WTC11 (cell line): ENCODE measurements around the gene S100A2. TPM values are rescaled to one million over a fixed set of nuclear protein-coding genes. Genes with fewer than 3 reads are reported as not detected.

ENCODE experiments used
- ATAC-seq: fragments of 200-7000 bp; cut with Tn5 transposase; 2 replicates; pipeline ENCODE4 v1.10.0; 2021; ENCODE audit warnings: mild to moderate bottlenecking, moderate library complexity
- CTCF ChIA-PET: fragments of 300-600 bp; sonication (Branson Sonifier 250); formaldehyde crosslinking; loops from one replicate; lab custom pipeline; 2021; ENCODE audit warnings: antibody characterized with exemption; lab: Charles Lee
- POLR2A ChIA-PET: fragments of 350-600 bp; sonication (Branson Sonifier 250); formaldehyde crosslinking; loops from one replicate; lab custom pipeline; 2021; ENCODE audit warnings: antibody characterized with exemption; lab: Charles Lee
- DNase-seq: peaks from one replicate; pipeline ENCODE4 v3.0.0; 2021; ENCODE audit warnings: low spot score
- H3K27ac Mint-ChIP-seq: 2 replicates; pipeline ENCODE4 v1.8.0; 2021; ENCODE audit warnings: mixed read lengths
- H3K27me3 Mint-ChIP-seq: 2 replicates; pipeline ENCODE4 v1.8.0; 2021; ENCODE audit warnings: low read depth, mild to moderate bottlenecking, moderate library complexity, mixed read lengths
- H3K36me3 Mint-ChIP-seq: 2 replicates; pipeline ENCODE4 v1.8.0; 2021; ENCODE audit warnings: mixed read lengths
- H3K4me1 Mint-ChIP-seq: 2 replicates; pipeline ENCODE4 v1.8.0; 2022; ENCODE audit warnings: mixed read lengths
- H3K4me3 Mint-ChIP-seq: 2 replicates; pipeline ENCODE4 v1.8.0; 2021; ENCODE audit warnings: mild to moderate bottlenecking, moderate library complexity, mixed read lengths
- H3K9me3 Mint-ChIP-seq: 2 replicates; pipeline ENCODE4 v1.8.0; 2021; ENCODE audit warnings: mixed read lengths
- MXD4 ChIP-seq: fragments of 250-450 bp; sonication (Bioruptor Pico); IDR thresholded peaks from 2 replicates; pipeline ENCODE4 v1.8.0; 2021; ENCODE audit warnings: mild to moderate bottlenecking, moderate library complexity, borderline replicate concordance
- NR1H2 ChIP-seq: sonication (generic); formaldehyde crosslinking; IDR thresholded peaks from 2 replicates; pipeline ENCODE4 v1.9.0; 2021; ENCODE audit warnings: mild to moderate bottlenecking, moderate library complexity, missing genetic modification reagents
- PRRX2 ChIP-seq: fragments of 250-450 bp; sonication (Bioruptor Pico); IDR thresholded peaks from 2 replicates; pipeline ENCODE4 v1.8.0; 2021; ENCODE audit warnings: mild to moderate bottlenecking
- SP1 ChIP-seq: sonication (generic); formaldehyde crosslinking; conservative IDR thresholded peaks from 2 replicates; pipeline ENCODE4 v1.8.1; 2022; ENCODE audit warnings: missing genetic modification reagents
- ZNF671 ChIP-seq: fragments of 250-450 bp; sonication (Bioruptor Pico); IDR thresholded peaks from 2 replicates; pipeline ENCODE4 v1.8.0; 2021; ENCODE audit warnings: mild to moderate bottlenecking
- total RNA-seq: library from RNA; stranded (reverse); gene quantifications from 3 replicates; pipeline ENCODE4 v1.2.3, GENCODE V29; 2021
- TF ChIP-seq, protein P1 (sequence below): sonication (generic); formaldehyde crosslinking; IDR thresholded peaks from 2 replicates; pipeline ENCODE4 v1.8.0; 2023; ENCODE audit warnings: missing genetic modification reagents, mild to moderate bottlenecking, borderline replicate concordance
- TF ChIP-seq, protein P2 (sequence below): fragments of 250-450 bp; sonication (Bioruptor Pico); IDR thresholded peaks from 2 replicates; pipeline ENCODE4 v1.9.0; 2021; ENCODE audit warnings: mild to moderate bottlenecking, borderline replicate concordance
- TF ChIP-seq, protein P3 (sequence below): sonication (generic); formaldehyde crosslinking; IDR thresholded peaks from 2 replicates; pipeline ENCODE4 v1.8.1; 2023; ENCODE audit warnings: mild to moderate bottlenecking, missing genetic modification reagents, moderate library complexity
- TF ChIP-seq, protein P4 (sequence below): fragments of 250-450 bp; sonication (Bioruptor Pico); IDR thresholded peaks from 2 replicates; pipeline ENCODE4 v1.8.0; 2021; ENCODE audit warnings: mild to moderate bottlenecking

S100A2 gene
- total RNA-seq, 1 experiment from 2014 or later = 0.74 TPM

DNA sequence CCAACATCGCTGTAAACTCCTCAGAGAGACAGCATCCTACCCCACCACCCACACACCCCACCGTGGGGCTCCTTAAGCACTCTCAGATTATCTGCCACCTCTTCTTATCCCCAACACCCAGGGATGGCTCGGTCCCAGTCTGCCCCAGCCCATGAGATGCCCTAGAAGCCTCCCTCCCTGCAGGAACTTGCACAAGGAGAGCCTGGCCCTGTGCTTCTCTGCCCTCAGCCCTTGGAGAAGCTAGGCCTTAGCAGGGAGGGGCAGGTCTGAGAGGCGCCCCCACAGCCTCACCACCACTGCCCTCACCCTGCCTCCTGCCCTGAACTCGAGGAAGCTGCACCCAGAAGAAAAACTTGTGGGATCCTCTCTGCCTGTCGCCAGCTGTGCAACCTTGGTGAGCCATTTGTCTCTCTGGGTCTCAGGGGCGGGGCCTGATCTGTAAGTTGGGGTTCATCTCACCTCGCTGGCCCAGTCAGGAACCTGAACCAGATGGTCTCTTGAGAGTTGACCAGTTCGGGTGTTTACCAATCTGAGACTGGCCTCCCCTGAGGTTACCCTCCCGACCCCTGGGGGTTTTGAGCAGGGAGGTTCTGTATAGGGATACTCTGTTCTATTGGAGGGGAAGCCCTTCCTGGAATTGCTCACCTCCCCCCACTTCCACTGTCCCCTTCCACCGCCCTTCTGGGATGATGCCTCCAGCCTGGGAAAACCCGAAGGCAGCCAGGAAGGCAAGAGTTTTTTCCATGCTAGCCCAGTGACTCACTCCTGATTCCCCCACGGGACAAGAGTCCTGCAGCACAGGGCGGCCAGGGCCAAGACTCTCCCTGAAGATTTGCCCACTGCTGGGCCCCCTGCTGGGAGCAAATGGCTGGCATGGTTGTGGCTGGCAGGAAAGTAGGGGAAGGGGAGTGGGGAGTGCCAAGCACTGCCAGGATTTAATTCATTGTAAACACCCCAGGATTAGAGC is 16.6 kb downstream of the S100A2 start, which contains the start of gene S100A3:
TSS of gene S100A3 (minus strand) at position 537 of the 967 bp plus-strand sequence. CDS start 773 bp downstream, outside the sequence.
- ChIA-PET POLR2A (interaction anchor here (0.5 kb wide), 1 partner anchor 58 kb away, joined by 7 read pairs; no protein-coding TSS in a partner anchor), CTCF (interaction anchor here (0.6 to 5.7 kb wide), 9 partner anchors 9 to 78 kb away, joined by 3 to 52 read pairs (median 4); partner anchors contain the start of genes S100A13, S100A16 and S100A5)
- no peak within 1 kb of the TSS for H3K27ac Mint-ChIP-seq
- no peaks in the 10 kb centered on the region for H3K9me3 Mint-ChIP-seq
- peaks cover 68% of the 10 kb centered on the region for H3K4me1 Mint-ChIP-seq
- no peak within 1 kb of the TSS for H3K4me3 Mint-ChIP-seq
- no peaks in the 10 kb centered on the region; the same call in 1 of the 2 replicates for H3K27me3 Mint-ChIP-seq
- no peaks in the 10 kb centered on the region; the same call in 1 of the 2 replicates for H3K36me3 Mint-ChIP-seq
- TF ChIP-seq, protein P1, sequence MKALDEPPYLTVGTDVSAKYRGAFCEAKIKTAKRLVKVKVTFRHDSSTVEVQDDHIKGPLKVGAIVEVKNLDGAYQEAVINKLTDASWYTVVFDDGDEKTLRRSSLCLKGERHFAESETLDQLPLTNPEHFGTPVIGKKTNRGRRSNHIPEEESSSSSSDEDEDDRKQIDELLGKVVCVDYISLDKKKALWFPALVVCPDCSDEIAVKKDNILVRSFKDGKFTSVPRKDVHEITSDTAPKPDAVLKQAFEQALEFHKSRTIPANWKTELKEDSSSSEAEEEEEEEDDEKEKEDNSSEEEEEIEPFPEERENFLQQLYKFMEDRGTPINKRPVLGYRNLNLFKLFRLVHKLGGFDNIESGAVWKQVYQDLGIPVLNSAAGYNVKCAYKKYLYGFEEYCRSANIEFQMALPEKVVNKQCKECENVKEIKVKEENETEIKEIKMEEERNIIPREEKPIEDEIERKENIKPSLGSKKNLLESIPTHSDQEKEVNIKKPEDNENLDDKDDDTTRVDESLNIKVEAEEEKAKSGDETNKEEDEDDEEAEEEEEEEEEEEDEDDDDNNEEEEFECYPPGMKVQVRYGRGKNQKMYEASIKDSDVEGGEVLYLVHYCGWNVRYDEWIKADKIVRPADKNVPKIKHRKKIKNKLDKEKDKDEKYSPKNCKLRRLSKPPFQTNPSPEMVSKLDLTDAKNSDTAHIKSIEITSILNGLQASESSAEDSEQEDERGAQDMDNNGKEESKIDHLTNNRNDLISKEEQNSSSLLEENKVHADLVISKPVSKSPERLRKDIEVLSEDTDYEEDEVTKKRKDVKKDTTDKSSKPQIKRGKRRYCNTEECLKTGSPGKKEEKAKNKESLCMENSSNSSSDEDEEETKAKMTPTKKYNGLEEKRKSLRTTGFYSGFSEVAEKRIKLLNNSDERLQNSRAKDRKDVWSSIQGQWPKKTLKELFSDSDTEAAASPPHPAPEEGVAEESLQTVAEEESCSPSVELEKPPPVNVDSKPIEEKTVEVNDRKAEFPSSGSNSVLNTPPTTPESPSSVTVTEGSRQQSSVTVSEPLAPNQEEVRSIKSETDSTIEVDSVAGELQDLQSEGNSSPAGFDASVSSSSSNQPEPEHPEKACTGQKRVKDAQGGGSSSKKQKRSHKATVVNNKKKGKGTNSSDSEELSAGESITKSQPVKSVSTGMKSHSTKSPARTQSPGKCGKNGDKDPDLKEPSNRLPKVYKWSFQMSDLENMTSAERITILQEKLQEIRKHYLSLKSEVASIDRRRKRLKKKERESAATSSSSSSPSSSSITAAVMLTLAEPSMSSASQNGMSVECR = no peak
- DNase-seq = no peak
- no peak for ATAC-seq

DNA sequence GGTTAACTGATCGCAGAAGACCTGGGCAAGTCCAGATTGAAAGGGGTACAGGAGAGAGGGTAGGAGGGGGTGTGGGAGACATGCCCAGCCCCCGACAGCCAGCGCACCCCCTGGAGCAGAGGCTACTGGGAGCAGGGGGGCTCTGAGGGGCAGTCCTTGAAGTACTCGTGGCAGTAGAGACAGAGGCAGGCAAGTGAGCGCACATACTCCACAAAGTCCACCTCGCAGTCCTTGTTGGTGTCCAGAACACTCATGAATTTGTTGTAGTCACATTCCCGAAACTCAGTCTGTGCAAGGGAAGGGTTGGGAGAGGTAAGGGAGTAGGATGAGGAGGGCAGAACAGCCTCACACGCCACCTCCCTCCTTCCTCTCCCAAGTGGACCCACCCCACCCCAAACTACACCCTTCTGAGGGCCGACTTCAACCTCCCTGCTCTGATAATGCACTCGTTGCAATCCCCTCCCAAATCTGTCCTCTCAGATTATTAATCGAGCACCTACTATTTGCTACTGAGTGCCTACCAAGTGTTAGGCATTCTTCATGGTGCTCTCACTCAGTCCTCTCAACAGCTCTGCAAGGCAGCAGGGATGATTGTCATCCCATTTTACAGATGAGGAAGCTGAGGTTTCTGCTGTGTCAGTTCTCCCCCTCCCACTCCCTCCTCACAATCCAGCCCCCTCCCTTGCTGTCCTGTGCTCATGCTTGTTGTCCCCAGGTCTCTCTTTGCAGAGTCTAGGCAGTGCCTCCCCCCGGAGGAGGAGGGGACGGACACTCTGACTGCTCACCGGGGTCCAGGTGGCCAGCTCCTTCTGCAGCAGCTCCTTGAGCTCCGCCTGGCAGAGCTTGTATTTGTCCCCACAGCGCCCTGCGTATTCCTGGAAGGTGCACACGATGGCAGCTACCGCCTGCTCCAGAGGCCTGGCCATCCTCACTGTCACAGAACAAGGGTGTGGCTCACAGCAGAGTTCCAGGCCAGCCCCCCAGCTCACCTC is 17.8 kb downstream of the S100A2 start:
- ChIA-PET CTCF (interaction anchor here (0.6 to 5.3 kb wide), 9 partner anchors 10 to 86 kb away, joined by 3 to 50 read pairs (median 4); partner anchors contain the start of genes CHTOP, S100A13 and S100A6), POLR2A (no interaction called here)
- Mint-ChIP-seq H3K27ac (no peak overlapping the region), H3K9me3 (no peaks in the 10 kb centered on the region), H3K36me3 (no peaks in the 10 kb centered on the region; the same call in 1 of the 2 replicates), H3K27me3 (no peaks in the 10 kb centered on the region; the same call in 1 of the 2 replicates), H3K4me3 (no peak overlapping the region), H3K4me1 (peaks cover 67% of the 10 kb centered on the region)
- TF ChIP-seq, protein P2, sequence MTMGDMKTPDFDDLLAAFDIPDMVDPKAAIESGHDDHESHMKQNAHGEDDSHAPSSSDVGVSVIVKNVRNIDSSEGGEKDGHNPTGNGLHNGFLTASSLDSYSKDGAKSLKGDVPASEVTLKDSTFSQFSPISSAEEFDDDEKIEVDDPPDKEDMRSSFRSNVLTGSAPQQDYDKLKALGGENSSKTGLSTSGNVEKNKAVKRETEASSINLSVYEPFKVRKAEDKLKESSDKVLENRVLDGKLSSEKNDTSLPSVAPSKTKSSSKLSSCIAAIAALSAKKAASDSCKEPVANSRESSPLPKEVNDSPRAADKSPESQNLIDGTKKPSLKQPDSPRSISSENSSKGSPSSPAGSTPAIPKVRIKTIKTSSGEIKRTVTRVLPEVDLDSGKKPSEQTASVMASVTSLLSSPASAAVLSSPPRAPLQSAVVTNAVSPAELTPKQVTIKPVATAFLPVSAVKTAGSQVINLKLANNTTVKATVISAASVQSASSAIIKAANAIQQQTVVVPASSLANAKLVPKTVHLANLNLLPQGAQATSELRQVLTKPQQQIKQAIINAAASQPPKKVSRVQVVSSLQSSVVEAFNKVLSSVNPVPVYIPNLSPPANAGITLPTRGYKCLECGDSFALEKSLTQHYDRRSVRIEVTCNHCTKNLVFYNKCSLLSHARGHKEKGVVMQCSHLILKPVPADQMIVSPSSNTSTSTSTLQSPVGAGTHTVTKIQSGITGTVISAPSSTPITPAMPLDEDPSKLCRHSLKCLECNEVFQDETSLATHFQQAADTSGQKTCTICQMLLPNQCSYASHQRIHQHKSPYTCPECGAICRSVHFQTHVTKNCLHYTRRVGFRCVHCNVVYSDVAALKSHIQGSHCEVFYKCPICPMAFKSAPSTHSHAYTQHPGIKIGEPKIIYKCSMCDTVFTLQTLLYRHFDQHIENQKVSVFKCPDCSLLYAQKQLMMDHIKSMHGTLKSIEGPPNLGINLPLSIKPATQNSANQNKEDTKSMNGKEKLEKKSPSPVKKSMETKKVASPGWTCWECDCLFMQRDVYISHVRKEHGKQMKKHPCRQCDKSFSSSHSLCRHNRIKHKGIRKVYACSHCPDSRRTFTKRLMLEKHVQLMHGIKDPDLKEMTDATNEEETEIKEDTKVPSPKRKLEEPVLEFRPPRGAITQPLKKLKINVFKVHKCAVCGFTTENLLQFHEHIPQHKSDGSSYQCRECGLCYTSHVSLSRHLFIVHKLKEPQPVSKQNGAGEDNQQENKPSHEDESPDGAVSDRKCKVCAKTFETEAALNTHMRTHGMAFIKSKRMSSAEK = no peak
- TF ChIP-seq SP1 (CRISPR knock-in tag) (no peak), ZNF671 (no peak), NR1H2 (CRISPR knock-in tag) (no peak), MXD4 (CRISPR knock-in tag) (no peak), PRRX2 (CRISPR knock-in tag) (no peak)
- TF ChIP-seq, protein P3, sequence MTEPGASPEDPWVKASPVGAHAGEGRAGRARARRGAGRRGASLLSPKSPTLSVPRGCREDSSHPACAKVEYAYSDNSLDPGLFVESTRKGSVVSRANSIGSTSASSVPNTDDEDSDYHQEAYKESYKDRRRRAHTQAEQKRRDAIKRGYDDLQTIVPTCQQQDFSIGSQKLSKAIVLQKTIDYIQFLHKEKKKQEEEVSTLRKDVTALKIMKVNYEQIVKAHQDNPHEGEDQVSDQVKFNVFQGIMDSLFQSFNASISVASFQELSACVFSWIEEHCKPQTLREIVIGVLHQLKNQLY (CRISPR knock-in tag) = no peak
- TF ChIP-seq, protein P4, sequence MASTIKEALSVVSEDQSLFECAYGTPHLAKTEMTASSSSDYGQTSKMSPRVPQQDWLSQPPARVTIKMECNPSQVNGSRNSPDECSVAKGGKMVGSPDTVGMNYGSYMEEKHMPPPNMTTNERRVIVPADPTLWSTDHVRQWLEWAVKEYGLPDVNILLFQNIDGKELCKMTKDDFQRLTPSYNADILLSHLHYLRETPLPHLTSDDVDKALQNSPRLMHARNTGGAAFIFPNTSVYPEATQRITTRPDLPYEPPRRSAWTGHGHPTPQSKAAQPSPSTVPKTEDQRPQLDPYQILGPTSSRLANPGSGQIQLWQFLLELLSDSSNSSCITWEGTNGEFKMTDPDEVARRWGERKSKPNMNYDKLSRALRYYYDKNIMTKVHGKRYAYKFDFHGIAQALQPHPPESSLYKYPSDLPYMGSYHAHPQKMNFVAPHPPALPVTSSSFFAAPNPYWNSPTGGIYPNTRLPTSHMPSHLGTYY (CRISPR knock-in tag) = no peak
- ATAC-seq (no peak), DNase-seq (no peak)
